ENCODE results near the gene ADGRA1.

GRCh38 chr10:133117688-133118071 is 30.0 kb downstream of the ADGRA1 start:
- TF ChIP-seq, protein P1, sequence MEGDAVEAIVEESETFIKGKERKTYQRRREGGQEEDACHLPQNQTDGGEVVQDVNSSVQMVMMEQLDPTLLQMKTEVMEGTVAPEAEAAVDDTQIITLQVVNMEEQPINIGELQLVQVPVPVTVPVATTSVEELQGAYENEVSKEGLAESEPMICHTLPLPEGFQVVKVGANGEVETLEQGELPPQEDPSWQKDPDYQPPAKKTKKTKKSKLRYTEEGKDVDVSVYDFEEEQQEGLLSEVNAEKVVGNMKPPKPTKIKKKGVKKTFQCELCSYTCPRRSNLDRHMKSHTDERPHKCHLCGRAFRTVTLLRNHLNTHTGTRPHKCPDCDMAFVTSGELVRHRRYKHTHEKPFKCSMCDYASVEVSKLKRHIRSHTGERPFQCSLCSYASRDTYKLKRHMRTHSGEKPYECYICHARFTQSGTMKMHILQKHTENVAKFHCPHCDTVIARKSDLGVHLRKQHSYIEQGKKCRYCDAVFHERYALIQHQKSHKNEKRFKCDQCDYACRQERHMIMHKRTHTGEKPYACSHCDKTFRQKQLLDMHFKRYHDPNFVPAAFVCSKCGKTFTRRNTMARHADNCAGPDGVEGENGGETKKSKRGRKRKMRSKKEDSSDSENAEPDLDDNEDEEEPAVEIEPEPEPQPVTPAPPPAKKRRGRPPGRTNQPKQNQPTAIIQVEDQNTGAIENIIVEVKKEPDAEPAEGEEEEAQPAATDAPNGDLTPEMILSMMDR (IDR thresholded peaks at IDR 0.05) = no peak
- no peak for TF ChIP-seq POLR2A (IDR thresholded peaks at IDR 0.05)
